IPS DF 19.7 (cell line): ENCODE results near the gene ZNF124.
A peak's percentile ranks its signal among the peaks of the same experiment; 100 is the strongest.
"Not testable (repeated sequence)": the region's sequence is repeated elsewhere in the genome, so short reads cannot be mapped to it uniquely, and the experiment has no call there.

Source experiments
- DNase-seq: peaks from one replicate; pipeline ENCODE4 v3.0.0-alpha.2; 2013; ENCODE audit warnings: low read depth, low spot score

Gene ZNF124

GRCh38 chr1:247171875-247172563 lies at the start of gene ZNF124:
Gene ZNF124 (minus strand): TSS chr1:247172020. CDS start chr1:247171877, 143 bp downstream.
- DNase-seq, result not testable (repeated sequence)

DNA sequence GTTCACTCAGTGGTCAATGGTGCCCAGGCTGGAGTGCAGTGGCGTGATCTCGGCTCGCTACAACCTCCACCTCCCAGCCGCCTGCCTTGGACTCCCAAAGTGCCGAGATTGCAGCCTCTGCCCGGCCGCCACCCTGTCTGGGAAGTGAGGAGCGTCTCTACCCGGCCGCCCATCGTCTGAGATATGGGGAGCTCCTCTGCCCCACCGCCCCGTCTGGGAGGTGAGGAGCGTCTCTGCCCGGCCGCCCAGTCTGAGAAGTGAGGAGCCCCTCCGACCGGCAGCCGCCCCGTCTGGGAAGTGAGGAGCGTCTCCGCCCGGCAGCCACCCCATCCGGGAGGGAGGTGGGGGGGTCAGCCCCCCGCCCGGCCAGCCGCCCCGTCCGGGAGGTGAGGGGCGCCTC lies 48.5 kb upstream of the ZNF124 start:
- DNase-seq, result not testable (repeated sequence)

GRCh38 chr1:247218121-247218651 lies 46.4 kb upstream of the ZNF124 start:
- no peak for DNase-seq

DNA sequence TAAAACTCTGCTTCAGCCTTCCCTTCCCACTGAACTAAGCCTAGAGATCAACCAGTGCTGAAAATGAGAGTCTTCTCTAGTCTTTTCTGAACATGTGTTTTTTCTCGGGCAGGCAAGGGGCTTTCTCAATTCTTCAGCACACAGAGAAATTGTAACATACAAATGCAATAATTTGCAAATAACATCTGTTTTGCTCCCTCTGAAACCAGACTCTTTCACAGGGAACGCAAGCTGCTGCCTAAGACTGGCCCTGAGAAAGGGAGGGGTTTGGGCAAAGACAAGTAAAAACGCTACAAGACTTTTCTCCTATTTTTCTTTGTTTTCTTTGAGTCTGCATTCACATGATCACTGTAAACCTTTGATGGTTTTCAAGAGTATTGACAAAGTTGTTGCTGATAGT lies 44.4 kb upstream of the ZNF124 start:
- DNase-seq, result no peak

GRCh38 chr1:247212627-247213617 lies 41.1 kb upstream of the ZNF124 start:
- no peak for DNase-seq

- DNase-seq, result no peak
Measured at GRCh38 chr1:247212012-247212411, 40.2 kb upstream of the ZNF124 start.

GRCh38 chr1:247211339-247211738 lies 39.5 kb upstream of the ZNF124 start:
- DNase-seq, result no peak

- DNase-seq, result peak; percentile 70
Measured at GRCh38 chr1:247210376-247211117, 38.7 kb upstream of the ZNF124 start.

DNA sequence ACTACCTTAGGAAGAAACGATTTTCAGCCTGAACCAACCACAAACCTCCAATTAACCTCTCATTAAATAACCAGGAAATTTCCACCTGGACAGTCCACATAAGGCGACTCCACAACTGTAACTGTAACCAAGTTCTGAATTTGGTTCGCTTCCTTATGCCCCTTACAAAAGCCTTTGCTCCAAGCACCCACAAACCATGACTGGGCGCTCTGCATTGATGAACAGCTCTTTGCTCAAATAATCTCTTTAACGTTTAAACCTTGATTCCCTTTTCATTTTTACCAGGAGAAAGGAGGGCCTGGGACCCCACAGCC lies 38.2 kb upstream of the ZNF124 start:
- DNase-seq, result no peak

GRCh38 chr1:247209396-247209795 lies 37.6 kb upstream of the ZNF124 start:
- no peak for DNase-seq

DNA sequence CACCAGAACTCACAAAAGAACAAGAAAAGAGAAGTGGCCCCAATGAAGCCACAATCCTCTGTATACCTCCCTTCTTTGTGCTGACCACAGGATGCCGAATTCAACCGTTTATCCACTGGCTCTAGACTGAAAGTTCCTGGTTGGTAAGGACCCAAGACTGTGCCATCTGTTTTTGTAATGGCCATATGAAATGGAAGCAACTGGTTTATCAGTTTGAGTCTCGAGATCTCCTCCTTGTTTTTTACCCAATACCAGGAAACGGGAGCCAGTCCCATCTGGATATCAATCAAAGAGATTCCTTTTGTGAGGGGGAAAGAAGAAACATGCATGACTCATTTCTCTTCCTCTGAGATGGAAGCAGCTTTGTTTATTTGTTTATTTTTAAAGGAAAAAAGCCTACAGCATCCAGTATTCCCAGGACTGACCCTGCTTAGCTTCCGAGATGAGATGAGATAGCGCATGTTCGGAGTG lies 32.4 kb upstream of the ZNF124 start:
- DNase-seq, result no peak

DNA sequence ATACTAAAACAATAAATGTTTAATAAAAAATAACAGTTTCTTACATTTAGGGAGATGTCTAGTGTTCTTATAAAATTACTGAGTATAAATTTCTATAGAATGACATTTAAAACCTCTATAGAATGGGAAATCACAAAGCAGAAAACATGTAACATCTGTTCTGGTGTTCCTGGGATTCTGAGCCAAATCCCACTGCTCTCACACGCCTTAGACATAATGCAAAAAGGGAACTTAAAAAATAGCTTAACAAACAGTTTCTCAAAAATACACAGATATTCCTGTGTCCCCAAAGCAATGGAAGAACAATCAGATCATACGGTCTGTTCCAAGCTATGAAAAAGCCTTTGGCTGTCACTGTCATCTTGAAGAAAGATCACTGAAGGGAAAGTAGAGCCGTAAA lies 27.0 kb upstream of the ZNF124 start:
- DNase-seq, result no peak

DNA sequence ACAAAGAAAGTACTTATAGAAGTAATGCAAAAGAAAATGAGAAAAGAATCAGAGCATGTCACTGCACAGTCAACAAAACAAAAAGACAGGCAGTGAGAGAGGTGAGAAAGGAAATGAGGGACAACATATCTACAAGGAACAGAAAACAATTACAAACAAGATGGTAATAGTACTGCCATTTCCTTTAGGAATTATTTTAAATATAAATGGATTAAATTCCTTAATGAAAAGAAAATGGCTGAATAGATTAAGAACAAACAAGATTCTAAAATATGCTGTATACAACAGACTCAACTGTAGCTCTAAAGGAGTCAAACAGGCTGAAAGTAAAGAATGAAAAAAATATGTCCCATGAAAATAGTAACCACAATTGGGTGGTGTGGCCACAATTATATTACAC lies 22.1 kb upstream of the ZNF124 start:
- DNase-seq, result no peak

DNA sequence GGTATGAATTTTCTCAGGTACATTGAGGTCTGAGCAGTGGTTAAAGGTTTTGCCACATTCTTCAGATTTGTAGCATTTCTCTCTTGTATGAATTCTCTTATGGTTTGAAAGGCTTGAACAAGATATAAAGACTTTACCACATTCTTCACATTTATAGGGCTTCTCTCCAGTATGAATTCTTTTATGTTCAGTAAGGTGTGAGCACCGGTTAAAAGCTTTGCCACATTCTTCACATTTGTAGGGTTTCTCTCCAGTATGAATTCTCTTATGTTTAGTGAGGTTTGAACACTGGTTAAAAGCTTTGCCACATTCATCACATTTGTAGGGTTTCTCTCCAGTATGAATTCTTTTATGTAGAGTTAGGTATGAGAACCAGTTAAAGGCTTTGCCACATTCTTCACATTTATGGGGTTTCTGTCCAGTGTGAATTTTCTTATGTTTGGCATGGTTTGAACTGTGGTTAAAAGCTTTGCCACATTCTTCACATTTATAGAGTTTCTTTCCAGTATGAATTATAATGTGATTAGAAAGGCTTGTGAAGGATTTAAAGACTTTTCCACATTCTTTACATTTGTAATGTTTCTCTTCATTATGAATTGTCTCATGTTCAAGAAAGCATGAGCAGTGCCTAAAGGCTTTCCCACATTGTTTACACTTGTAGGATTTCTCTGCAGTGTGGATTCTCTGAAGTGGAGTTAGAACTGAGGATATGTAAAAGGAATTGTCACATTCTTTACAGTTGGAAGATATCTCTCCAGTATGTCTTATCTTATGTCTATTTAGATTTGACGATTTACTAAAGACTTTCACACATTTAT lies 18.4 kb upstream of the ZNF124 start:
- DNase-seq, result no peak

DNA sequence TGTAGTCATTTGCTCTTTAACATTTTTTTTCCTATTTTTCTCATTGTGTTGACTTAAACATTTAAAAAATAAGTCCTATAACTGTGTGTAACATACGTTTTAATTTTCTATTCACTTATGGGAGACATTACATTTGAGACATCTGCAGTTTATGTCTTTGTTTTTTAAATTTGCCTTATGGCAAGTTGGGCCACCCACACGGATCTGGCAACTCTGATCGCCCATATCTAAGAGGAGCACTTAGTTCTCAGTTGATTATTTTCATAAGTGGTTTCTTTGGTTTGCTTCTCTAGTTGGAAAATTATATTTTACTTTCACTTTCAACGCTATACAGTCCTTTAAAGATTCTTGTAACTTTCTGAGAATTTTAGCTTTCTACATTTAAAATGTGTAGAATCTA lies 13.8 kb upstream of the ZNF124 start:
- DNase-seq, result no peak

GRCh38 chr1:247184254-247184653 lies 12.4 kb upstream of the ZNF124 start:
- no peak for DNase-seq

- DNase-seq, result no peak
Measured at GRCh38 chr1:247182994-247183393, 11.2 kb upstream of the ZNF124 start.

GRCh38 chr1:247180581-247180980 lies 8.8 kb upstream of the ZNF124 start:
- DNase-seq, result no peak

GRCh38 chr1:247177755-247178154 lies 5.9 kb upstream of the ZNF124 start:
- no peak for DNase-seq

DNA sequence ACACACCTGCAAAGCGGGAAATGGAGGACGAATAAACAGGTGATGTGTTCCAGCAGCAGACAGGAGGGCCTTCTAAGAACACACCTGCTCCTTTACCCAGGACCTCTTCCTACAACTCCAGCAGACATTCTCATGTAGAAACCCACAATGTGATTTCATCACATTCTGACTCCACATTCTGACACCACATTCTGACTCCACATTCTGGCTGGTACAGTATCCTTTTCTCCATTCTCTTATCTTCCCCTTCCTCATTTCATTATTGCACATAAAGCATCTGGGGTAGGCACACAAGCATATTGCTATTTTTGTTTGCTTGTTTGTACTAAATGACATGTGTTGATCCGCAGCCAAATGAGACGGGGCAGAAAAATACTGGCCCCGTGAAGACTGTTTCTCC lies 3.6 kb upstream of the ZNF124 start:
- DNase-seq, result no peak

DNA sequence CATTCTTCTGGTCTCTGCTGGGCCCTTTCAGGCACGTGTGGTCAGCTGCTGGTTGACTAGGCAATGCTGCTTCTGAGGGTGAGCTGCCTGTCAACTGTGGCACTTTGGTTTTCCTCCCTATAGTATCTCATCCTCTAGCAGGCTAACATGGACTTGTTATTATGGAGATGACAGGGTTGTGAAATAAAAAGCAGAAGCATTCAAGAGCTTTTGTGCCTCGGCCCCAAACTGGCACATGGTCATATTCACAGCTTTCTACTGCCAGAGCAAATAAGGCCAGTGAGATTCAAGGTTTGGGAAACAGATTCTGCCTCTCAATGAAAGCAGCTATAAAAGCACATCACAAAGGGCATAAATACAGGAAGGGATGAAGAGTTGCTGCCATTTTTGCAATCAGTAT lies 1.6 kb upstream of the ZNF124 start:
- no peak for DNase-seq
